Kidney epithelial cell (primary cell): ENCODE data around the gene TBC1D24. TPM values are rescaled to one million over a fixed set of nuclear protein-coding genes. Genes with fewer than 3 reads are reported as not detected.

Experiments used
- DNase-seq: peaks from one replicate; pipeline ENCODE4 v3.0.0-alpha.2; 2010; ENCODE audit warnings: low read depth
- H3K27me3 ChIP-seq: 2 replicates; pipeline ENCODE4 v1.6.0; 2011; ENCODE audit warnings: low read length; ENCODE audit not compliant: control insufficient read depth, insufficient read depth
- H3K36me3 ChIP-seq: 2 replicates; pipeline ENCODE4 v1.5.1; 2011; ENCODE audit warnings: low read length; ENCODE audit not compliant: control insufficient read depth, insufficient read depth
- H3K4me3 ChIP-seq: 2 replicates; pipeline ENCODE4 v1.5.1; 2011; ENCODE audit warnings: low read depth, mild to moderate bottlenecking, control low read depth, low read length
- CTCF ChIP-seq: IDR thresholded peaks from 2 replicates; pipeline ENCODE4 v1.5.1; 2011; ENCODE audit warnings: mild to moderate bottlenecking, moderate library complexity, low read length, control low read depth, inconsistent platforms; ENCODE audit not compliant: insufficient read depth, poor library complexity, severe bottlenecking
- total RNA-seq: library from RNA; depleted of rRNA; stranded (reverse); fragments of >200 nt; gene quantifications from 2 replicates; pipeline ENCODE4 v1.2.3, GENCODE V29; 2015

TBC1D24 gene
- total RNA-seq, 1 donor from 2014 or later, result 14.5 TPM

- Histone ChIP-seq H3K4me3 (peak within 1 kb of the TSS; percentile 93), H3K27me3 (no peaks in the 10 kb centered on the region), H3K36me3 (no peaks in the 10 kb centered on the region)
- DNase-seq, result peak; percentile 48
- TF ChIP-seq CTCF, result no peak
These were observed 38.7 kb downstream of the TBC1D24 start, which contains the start of gene ATP6V0C for GRCh38 chr16:2513405-2514332. TSS of gene ATP6V0C (plus strand) at chr16:2513952. CDS start at chr16:2514104, 152 bp downstream.

GRCh38 chr16:2514333-2515179 lies 39.6 kb downstream of the TBC1D24 start:
- DNase-seq, result no peak
- H3K27me3 ChIP-seq, result no peaks in the 10 kb centered on the region
- H3K4me3 ChIP-seq, result peak overlapping the region; percentile 93
- TF ChIP-seq CTCF, result no peak
- no peaks in the 10 kb centered on the region for H3K36me3 ChIP-seq

- Histone ChIP-seq H3K36me3 (no peaks in the 10 kb centered on the region), H3K4me3 (peak overlapping the region; percentile 93), H3K27me3 (no peaks in the 10 kb centered on the region)
- DNase-seq, result no peak
- no peak for TF ChIP-seq CTCF
These were observed 40.4 kb downstream of the TBC1D24 start for GRCh38 chr16:2515180-2515851.

GRCh38 chr16:2516391-2517240 lies 41.7 kb downstream of the TBC1D24 start:
- TF ChIP-seq CTCF, result no peak
- Histone ChIP-seq H3K27me3 (no peaks in the 10 kb centered on the region), H3K36me3 (peaks cover 3% of the 10 kb centered on the region), H3K4me3 (no peak overlapping the region)
- no peak for DNase-seq
